Measurements from ENCODE around the gene ZCCHC24. TPM values are rescaled to one million over a fixed set of nuclear protein-coding genes. Genes with fewer than 3 reads are reported as not detected.

Gene ZCCHC24
- total and polyA plus RNA-seq, 2 experiments from 2014 or later: 58.0 to 65.4 TPM

GRCh38 chr10:79407811-79408795 is 37.3 kb downstream of the ZCCHC24 start:
- no peaks in the 10 kb centered on the region for H3K36me3 ChIP-seq
- DNase-seq (ENCODE audit: low read depth in 1 of 2, low spot score in 1 of 2): peak in 1 of 2 donors; percentile 90
- peak overlapping the region; percentile 92 for H3K27ac ChIP-seq
- H3K9me3 ChIP-seq (ENCODE audit: low read depth): no peaks in the 10 kb centered on the region
- TF ChIP-seq CTCF (IDR thresholded peaks at IDR 0.05; ENCODE audit: low read depth, low read length): no peak
- no peaks in the 10 kb centered on the region for H3K27me3 ChIP-seq
- H3K4me1 ChIP-seq (ENCODE audit: low read depth): peaks cover 51% of the 10 kb centered on the region
- H3K4me3 ChIP-seq: no peak overlapping the region

- Histone ChIP-seq H3K9me3 (ENCODE audit: low read depth) (no peaks in the 10 kb centered on the region), H3K4me3 (no peak overlapping the region), H3K4me1 (ENCODE audit: low read depth) (peaks cover 56% of the 10 kb centered on the region), H3K36me3 (no peaks in the 10 kb centered on the region), H3K27ac (peak overlapping the region; percentile 92), H3K27me3 (no peaks in the 10 kb centered on the region)
- no peak for DNase-seq (ENCODE audit: low read depth in 1 of 2, low spot score in 1 of 2)
- no peak for TF ChIP-seq CTCF (IDR thresholded peaks at IDR 0.05; ENCODE audit: low read depth, low read length)
These were observed 38.0 kb downstream of the ZCCHC24 start for GRCh38 chr10:79407423-79407796.

GRCh38 chr10:79406683-79407422 is 38.6 kb downstream of the ZCCHC24 start:
- DNase-seq (ENCODE audit: low read depth in 1 of 2, low spot score in 1 of 2): no peak
- no peaks in the 10 kb centered on the region for H3K36me3 ChIP-seq
- peak overlapping the region; percentile 92 for H3K27ac ChIP-seq
- peaks cover 56% of the 10 kb centered on the region for H3K4me1 ChIP-seq (ENCODE audit: low read depth)
- no peak overlapping the region for H3K4me3 ChIP-seq
- no peak for TF ChIP-seq CTCF (IDR thresholded peaks at IDR 0.05; ENCODE audit: low read depth, low read length)
- H3K27me3 ChIP-seq: no peaks in the 10 kb centered on the region
- H3K9me3 ChIP-seq (ENCODE audit: low read depth): no peaks in the 10 kb centered on the region

GRCh38 chr10:79405995-79406515 is 39.4 kb downstream of the ZCCHC24 start:
- no peaks in the 10 kb centered on the region for H3K36me3 ChIP-seq
- no peaks in the 10 kb centered on the region for H3K27me3 ChIP-seq
- no peak overlapping the region for H3K4me3 ChIP-seq
- no peak for DNase-seq (ENCODE audit: low read depth in 1 of 2, low spot score in 1 of 2)
- TF ChIP-seq CTCF (IDR thresholded peaks at IDR 0.05; ENCODE audit: low read depth, low read length): no peak
- no peaks in the 10 kb centered on the region for H3K9me3 ChIP-seq (ENCODE audit: low read depth)
- H3K27ac ChIP-seq: peak overlapping the region; percentile 92
- peaks cover 60% of the 10 kb centered on the region for H3K4me1 ChIP-seq (ENCODE audit: low read depth)

- Histone ChIP-seq H3K9me3 (ENCODE audit: low read depth) (no peaks in the 10 kb centered on the region), H3K4me1 (ENCODE audit: low read depth) (peaks cover 66% of the 10 kb centered on the region), H3K36me3 (no peaks in the 10 kb centered on the region), H3K4me3 (no peak overlapping the region), H3K27ac (peak overlapping the region; percentile 92), H3K27me3 (no peaks in the 10 kb centered on the region)
- DNase-seq (ENCODE audit: low read depth in 1 of 2, low spot score in 1 of 2): peak; percentile 74 to 80
- TF ChIP-seq CTCF (IDR thresholded peaks at IDR 0.05; ENCODE audit: low read depth, low read length): no peak
These were observed 40.0 kb downstream of the ZCCHC24 start for GRCh38 chr10:79405221-79405994.

Data from cardiac muscle cell (in vitro differentiated cells and primary cell).